ENCODE results near the gene USH1C. TPM values are rescaled to one million over a fixed set of nuclear protein-coding genes. Genes with fewer than 3 reads are reported as not detected.

Gene USH1C
- total and polyA plus RNA-seq, 2 of the 13 experiments (the other 11 are each of a cell fraction or from before 2014, with no cell fraction given), result not detected

- intact Hi-C loops (cut with micrococcal nuclease; ENCODE audit: unreplicated experiment) (no loop called here), in situ Hi-C loops (cut with HindIII; ENCODE audit: extremely low pct_ligation_motif_present, low pct_unique_long_range_greater_than_20kb) (loop anchor here (25.0 kb wide), 1 partner anchor 273 kb away; no protein-coding TSS in a partner anchor)
- TF ChIP-seq SKI (IDR thresholded peaks at IDR 0.05; ENCODE audit: partially characterized antibody) (no peak), ATF7-NPFF (CRISPR knock-in tag; IDR thresholded peaks at IDR 0.05; ENCODE audit: low read depth) (no peak), ZNF253 (CRISPR knock-in tag; IDR thresholded peaks at IDR 0.05; ENCODE audit: borderline replicate concordance) (no peak), FOXK2 (IDR thresholded peaks at IDR 0.05) (no peak), GABPA (IDR thresholded peaks at IDR 0.05; ENCODE audit: low read depth, low read length) (no peak), GABPA (CRISPR knock-in tag; IDR thresholded peaks at IDR 0.05; ENCODE audit: low read depth) (no peak), ZNF335 (CRISPR knock-in tag; IDR thresholded peaks at IDR 0.05) (no peak), JUN (CRISPR knock-in tag; IDR thresholded peaks at IDR 0.05) (no peak)
- TF ChIP-seq, protein P1, sequence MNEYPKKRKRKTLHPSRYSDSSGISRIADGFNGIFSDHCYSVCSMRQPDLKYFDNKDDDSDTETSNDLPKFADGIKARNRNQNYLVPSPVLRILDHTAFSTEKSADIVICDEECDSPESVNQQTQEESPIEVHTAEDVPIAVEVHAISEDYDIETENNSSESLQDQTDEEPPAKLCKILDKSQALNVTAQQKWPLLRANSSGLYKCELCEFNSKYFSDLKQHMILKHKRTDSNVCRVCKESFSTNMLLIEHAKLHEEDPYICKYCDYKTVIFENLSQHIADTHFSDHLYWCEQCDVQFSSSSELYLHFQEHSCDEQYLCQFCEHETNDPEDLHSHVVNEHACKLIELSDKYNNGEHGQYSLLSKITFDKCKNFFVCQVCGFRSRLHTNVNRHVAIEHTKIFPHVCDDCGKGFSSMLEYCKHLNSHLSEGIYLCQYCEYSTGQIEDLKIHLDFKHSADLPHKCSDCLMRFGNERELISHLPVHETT (CRISPR knock-in tag; conservative IDR thresholded peaks at IDR 0.05), result no peak
- TF ChIP-seq, protein P2, sequence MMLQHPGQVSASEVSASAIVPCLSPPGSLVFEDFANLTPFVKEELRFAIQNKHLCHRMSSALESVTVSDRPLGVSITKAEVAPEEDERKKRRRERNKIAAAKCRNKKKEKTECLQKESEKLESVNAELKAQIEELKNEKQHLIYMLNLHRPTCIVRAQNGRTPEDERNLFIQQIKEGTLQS (CRISPR knock-in tag; IDR thresholded peaks at IDR 0.05), result no peak
- ChIA-PET POLR2A (no interaction called here), CTCF (ENCODE audit: low intra/inter-chr PET ratio, low total read pairs) (no interaction called here)
- Histone ChIP-seq H3K27me3 (ENCODE audit: control insufficient read depth in 1 of 2, insufficient read depth in 2 of 2, low read length in 2 of 2) (peaks cover 0 to 1% of the 10 kb centered on the region in 2 experiments; a peak in 2 of 5 replicates), H3K4me1 (ENCODE audit: insufficient read depth, low read length) (no peaks in the 10 kb centered on the region), H3K4me3 (replicated peaks in 1 of 3; ENCODE audit: insufficient read depth in 1 of 3, low read depth in 2 of 3, low read length in 3 of 3) (no peak overlapping the region), H2AFZ (ENCODE audit: low read length) (no peak overlapping the region), H3K9ac (ENCODE audit: insufficient read depth, low read depth, low read length) (no peak overlapping the region), H3K79me2 (ENCODE audit: insufficient read depth, low read length) (no peaks in the 10 kb centered on the region), H4K20me1 (ENCODE audit: insufficient read depth, low read length) (no peaks in the 10 kb centered on the region), H3K4me2 (ENCODE audit: low read depth, low read length) (no peak overlapping the region), H3K9me3 (ENCODE audit: low read length) (no peaks in the 10 kb centered on the region), H3K27ac (ENCODE audit: extremely low read length, insufficient read depth, low read length) (no peak overlapping the region), H3K36me3 (replicated peaks in 1 of 2; ENCODE audit: control insufficient read depth in 1 of 2, insufficient read depth in 2 of 2, low read length in 2 of 2) (no peaks in the 10 kb centered on the region)
- WGBS (ENCODE audit: low lambda C conversion rate), result 32% methylated on average over 4 of the region's 4 CpGs
- no TSS peak for BruUV-seq (replicated peaks)
- no peak for DNase-seq (ENCODE audit: low spot score)
- ATAC-seq, result no peak
- no peak for FAIRE-seq
Measured at GRCh38 chr11:17510507-17511206, 33.6 kb downstream of the USH1C start.
